ENCODE results near the gene EVI5L.

Gene EVI5L

GRCh38 chr19:7818806-7819205 is 11.2 kb upstream of the EVI5L start:
- Histone ChIP-seq H4K20me1 (ENCODE audit: insufficient read depth, low read length, poor library complexity, severe bottlenecking) (no peaks in the 10 kb centered on the region), H3K27me3 (ENCODE audit: insufficient read depth, low read length, poor library complexity, severe bottlenecking) (no peaks in the 10 kb centered on the region), H3K79me2 (ENCODE audit: insufficient read depth, low read length) (no peaks in the 10 kb centered on the region), H3K36me3 (ENCODE audit: insufficient read depth, low read length) (no peaks in the 10 kb centered on the region), H3K4me1 (ENCODE audit: insufficient read depth, low read length, poor library complexity, severe bottlenecking) (no peaks in the 10 kb centered on the region), H3K9ac (ENCODE audit: low read depth, low read length, poor library complexity, severe bottlenecking) (no peak overlapping the region), H3F3A (ENCODE audit: low read depth) (no peaks in the 10 kb centered on the region), H3K4me2 (ENCODE audit: low read depth, low read length, poor library complexity, severe bottlenecking) (no peak overlapping the region), H3K9me2 (replicated peaks; ENCODE audit: low read depth, low read length) (no peaks in the 10 kb centered on the region), H3K9me3 (ENCODE audit: insufficient read depth, low read depth, low read length) (peaks cover 3% of the 10 kb centered on the region; the same call in 1 of the 2 replicates), H3K4me3 (ENCODE audit: low read length, poor library complexity, severe bottlenecking) (no peak overlapping the region), H2AFZ (ENCODE audit: low read length) (no peak overlapping the region)
- TF ChIP-seq EZH2phosphoT487 (IDR thresholded peaks at IDR 0.05; ENCODE audit: borderline replicate concordance) (no peak), CTCF (conservative IDR thresholded peaks at IDR 0.05; ENCODE audit: low read length) (no peak)

GRCh38 chr19:7819337-7819736 is 10.7 kb upstream of the EVI5L start:
- H3K9ac ChIP-seq (ENCODE audit: low read depth, low read length, poor library complexity, severe bottlenecking), result no peak overlapping the region
- no peaks in the 10 kb centered on the region for H3K27me3 ChIP-seq (ENCODE audit: insufficient read depth, low read length, poor library complexity, severe bottlenecking)
- H2AFZ ChIP-seq (ENCODE audit: low read length), result no peak overlapping the region
- H3K4me2 ChIP-seq (ENCODE audit: low read depth, low read length, poor library complexity, severe bottlenecking), result no peak overlapping the region
- H3K79me2 ChIP-seq (ENCODE audit: insufficient read depth, low read length), result no peaks in the 10 kb centered on the region
- peaks cover 3% of the 10 kb centered on the region; the same call in 1 of the 2 replicates for H3K9me3 ChIP-seq (ENCODE audit: insufficient read depth, low read depth, low read length)
- no peaks in the 10 kb centered on the region for H3K4me1 ChIP-seq (ENCODE audit: insufficient read depth, low read length, poor library complexity, severe bottlenecking)
- no peak overlapping the region for H3K4me3 ChIP-seq (ENCODE audit: low read length, poor library complexity, severe bottlenecking)
- H3K36me3 ChIP-seq (ENCODE audit: insufficient read depth, low read length), result no peaks in the 10 kb centered on the region
- TF ChIP-seq EZH2phosphoT487 (IDR thresholded peaks at IDR 0.05; ENCODE audit: borderline replicate concordance) (no peak), CTCF (conservative IDR thresholded peaks at IDR 0.05; ENCODE audit: low read length) (no peak)
- no peaks in the 10 kb centered on the region for H4K20me1 ChIP-seq (ENCODE audit: insufficient read depth, low read length, poor library complexity, severe bottlenecking)
- no peaks in the 10 kb centered on the region for H3F3A ChIP-seq (ENCODE audit: low read depth)
- no peaks in the 10 kb centered on the region for H3K9me2 ChIP-seq (replicated peaks; ENCODE audit: low read depth, low read length)

GRCh38 chr19:7820588-7820987 is 9.4 kb upstream of the EVI5L start:
- no peaks in the 10 kb centered on the region for H3K27me3 ChIP-seq (ENCODE audit: insufficient read depth, low read length, poor library complexity, severe bottlenecking)
- no peaks in the 10 kb centered on the region for H3K4me1 ChIP-seq (ENCODE audit: insufficient read depth, low read length, poor library complexity, severe bottlenecking)
- H3K4me3 ChIP-seq (ENCODE audit: low read length, poor library complexity, severe bottlenecking), result no peak overlapping the region
- no peaks in the 10 kb centered on the region for H4K20me1 ChIP-seq (ENCODE audit: insufficient read depth, low read length, poor library complexity, severe bottlenecking)
- H3K79me2 ChIP-seq (ENCODE audit: insufficient read depth, low read length), result no peaks in the 10 kb centered on the region
- no peak overlapping the region for H2AFZ ChIP-seq (ENCODE audit: low read length)
- no peaks in the 10 kb centered on the region for H3F3A ChIP-seq (ENCODE audit: low read depth)
- peaks cover 3% of the 10 kb centered on the region; the same call in 1 of the 2 replicates for H3K9me3 ChIP-seq (ENCODE audit: insufficient read depth, low read depth, low read length)
- H3K9me2 ChIP-seq (replicated peaks; ENCODE audit: low read depth, low read length), result no peaks in the 10 kb centered on the region
- H3K9ac ChIP-seq (ENCODE audit: low read depth, low read length, poor library complexity, severe bottlenecking), result no peak overlapping the region
- TF ChIP-seq EZH2phosphoT487 (IDR thresholded peaks at IDR 0.05; ENCODE audit: borderline replicate concordance), result no peak
- no peak for TF ChIP-seq CTCF (conservative IDR thresholded peaks at IDR 0.05; ENCODE audit: low read length)
- H3K36me3 ChIP-seq (ENCODE audit: insufficient read depth, low read length), result no peaks in the 10 kb centered on the region
- no peak overlapping the region for H3K4me2 ChIP-seq (ENCODE audit: low read depth, low read length, poor library complexity, severe bottlenecking)
